HG02759 (cell line): ENCODE data around the gene ADAM22.

ENCODE experiments used
- ATAC-seq: cut with Tn5 transposase; IDR thresholded peaks from one replicate; pipeline ENCODE4 v1.9.1; 2021; ENCODE audit warnings: mild to moderate bottlenecking, moderate library complexity; ENCODE audit not compliant: unreplicated experiment

The ADAM22 gene

GRCh38 chr7:87948371-87948770 is 14.3 kb downstream of the ADAM22 start:
- ATAC-seq, result no peak

- ATAC-seq, result no peak
Observed at GRCh38 chr7:87959336-87959735, 25.3 kb downstream of the ADAM22 start.

GRCh38 chr7:87960239-87960638 is 26.2 kb downstream of the ADAM22 start:
- ATAC-seq, result no peak

GRCh38 chr7:87961754-87962153 is 27.7 kb downstream of the ADAM22 start:
- ATAC-seq, result no peak

- ATAC-seq, result no peak
Observed at GRCh38 chr7:87966271-87966670, 32.2 kb downstream of the ADAM22 start.

GRCh38 chr7:87968021-87968420 is 34.0 kb downstream of the ADAM22 start:
- ATAC-seq, result no peak

- no peak for ATAC-seq
Observed at GRCh38 chr7:87982116-87982515, 48.1 kb downstream of the ADAM22 start.

- ATAC-seq, result no peak
Observed at GRCh38 chr7:87984088-87984487, 50.0 kb downstream of the ADAM22 start.

GRCh38 chr7:87993269-87993668 is 59.2 kb downstream of the ADAM22 start:
- ATAC-seq, result no peak

GRCh38 chr7:87999261-87999660 is 65.2 kb downstream of the ADAM22 start:
- ATAC-seq, result no peak

- ATAC-seq, result no peak
Observed at GRCh38 chr7:88001744-88002530, 67.9 kb downstream of the ADAM22 start.

- no peak for ATAC-seq
Observed at GRCh38 chr7:88002617-88003016, 68.6 kb downstream of the ADAM22 start.

- ATAC-seq, result no peak
Observed at GRCh38 chr7:88003581-88003980, 69.5 kb downstream of the ADAM22 start.

GRCh38 chr7:88005191-88005590 is 71.1 kb downstream of the ADAM22 start:
- ATAC-seq, result no peak

- no peak for ATAC-seq
Observed at GRCh38 chr7:88009651-88010050, 75.6 kb downstream of the ADAM22 start.

GRCh38 chr7:88012086-88012485 is 78.0 kb downstream of the ADAM22 start:
- ATAC-seq, result no peak

GRCh38 chr7:88013981-88014380 is 79.9 kb downstream of the ADAM22 start:
- no peak for ATAC-seq

- no peak for ATAC-seq
Observed at GRCh38 chr7:88014581-88014980, 80.5 kb downstream of the ADAM22 start.

GRCh38 chr7:88015309-88015708 is 81.3 kb downstream of the ADAM22 start:
- no peak for ATAC-seq

- ATAC-seq, result no peak
Observed at GRCh38 chr7:88018501-88018900, 84.5 kb downstream of the ADAM22 start.

- ATAC-seq, result no peak
Observed at GRCh38 chr7:88020953-88021665, 87.1 kb downstream of the ADAM22 start.

- ATAC-seq, result no peak
Observed at GRCh38 chr7:88027724-88028123, 93.7 kb downstream of the ADAM22 start.
